HG02763 (cell line): Measurements from ENCODE around the gene GALNS.

Experiments
- ATAC-seq: cut with Tn5 transposase; IDR thresholded peaks from one replicate; pipeline ENCODE4 v1.9.1; 2021; ENCODE audit warnings: mild to moderate bottlenecking, moderate library complexity; ENCODE audit not compliant: unreplicated experiment

The GALNS gene

DNA sequence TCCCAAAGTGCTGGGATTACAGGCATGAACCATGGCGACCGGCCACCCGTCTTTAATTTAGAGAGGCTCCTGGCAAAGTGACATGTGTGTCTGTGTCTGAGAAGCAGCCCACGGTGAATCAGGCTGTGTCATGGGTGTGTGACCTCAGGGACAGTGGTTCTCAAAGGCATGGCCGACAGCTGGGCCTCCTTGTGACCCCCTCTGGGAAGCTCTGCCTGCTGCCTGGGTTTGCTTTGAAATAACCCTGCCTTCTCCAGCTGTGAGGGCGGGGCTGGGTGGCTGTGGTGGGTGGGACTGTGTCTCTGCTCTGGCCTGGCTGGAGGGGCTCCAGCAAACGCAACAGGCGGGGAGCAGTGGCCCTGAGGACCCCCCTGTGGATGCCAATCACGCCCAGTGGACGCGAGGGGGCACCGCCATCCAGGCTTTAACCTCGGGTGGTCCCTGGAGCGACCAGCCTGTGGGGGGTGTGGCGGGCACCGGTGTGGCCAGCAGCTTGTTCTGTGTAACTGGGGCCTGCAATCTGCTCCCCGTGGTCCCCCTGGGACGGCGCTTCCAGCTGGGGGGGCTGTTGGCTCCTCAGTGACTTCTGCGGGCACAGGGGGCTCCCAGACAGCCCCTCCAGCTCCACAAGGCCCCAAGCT, 36.2 kb downstream of the GALNS start:
- ATAC-seq = no peak

DNA sequence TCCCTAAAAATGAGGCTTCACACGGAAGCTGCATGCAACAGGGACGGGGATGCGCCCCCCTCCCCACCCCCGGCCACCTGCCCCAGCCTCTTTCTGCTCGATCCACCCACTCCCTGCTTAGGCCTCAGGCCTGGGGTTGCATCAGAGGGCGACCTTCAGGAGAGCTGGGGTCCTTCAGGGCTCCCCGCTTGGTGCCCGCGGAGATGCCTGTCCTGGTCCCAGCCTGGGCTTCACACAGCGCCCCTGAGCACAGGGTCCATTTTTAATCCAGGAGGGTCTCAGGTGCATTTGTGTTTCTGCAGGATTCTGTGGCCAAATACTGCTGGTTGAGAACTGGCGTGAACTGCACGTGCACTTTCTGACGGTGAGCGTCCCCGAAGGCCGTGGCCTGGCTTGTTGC, 37.6 kb downstream of the GALNS start:
- ATAC-seq = no peak

DNA sequence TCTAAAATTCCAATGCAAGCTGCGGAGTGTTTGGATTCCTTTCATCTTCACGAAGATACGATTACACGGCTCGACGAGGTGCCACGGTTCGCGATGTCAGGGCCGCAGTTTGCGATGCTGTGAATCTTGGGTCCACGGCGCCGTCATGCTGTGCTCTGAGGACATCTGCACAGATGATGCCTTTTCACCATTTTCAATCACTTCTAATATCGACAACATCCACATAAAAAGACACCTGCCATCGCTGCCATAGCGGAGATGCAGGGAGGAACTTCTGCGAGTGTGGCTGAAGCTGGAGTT, 38.2 kb downstream of the GALNS start:
- no peak for ATAC-seq

DNA sequence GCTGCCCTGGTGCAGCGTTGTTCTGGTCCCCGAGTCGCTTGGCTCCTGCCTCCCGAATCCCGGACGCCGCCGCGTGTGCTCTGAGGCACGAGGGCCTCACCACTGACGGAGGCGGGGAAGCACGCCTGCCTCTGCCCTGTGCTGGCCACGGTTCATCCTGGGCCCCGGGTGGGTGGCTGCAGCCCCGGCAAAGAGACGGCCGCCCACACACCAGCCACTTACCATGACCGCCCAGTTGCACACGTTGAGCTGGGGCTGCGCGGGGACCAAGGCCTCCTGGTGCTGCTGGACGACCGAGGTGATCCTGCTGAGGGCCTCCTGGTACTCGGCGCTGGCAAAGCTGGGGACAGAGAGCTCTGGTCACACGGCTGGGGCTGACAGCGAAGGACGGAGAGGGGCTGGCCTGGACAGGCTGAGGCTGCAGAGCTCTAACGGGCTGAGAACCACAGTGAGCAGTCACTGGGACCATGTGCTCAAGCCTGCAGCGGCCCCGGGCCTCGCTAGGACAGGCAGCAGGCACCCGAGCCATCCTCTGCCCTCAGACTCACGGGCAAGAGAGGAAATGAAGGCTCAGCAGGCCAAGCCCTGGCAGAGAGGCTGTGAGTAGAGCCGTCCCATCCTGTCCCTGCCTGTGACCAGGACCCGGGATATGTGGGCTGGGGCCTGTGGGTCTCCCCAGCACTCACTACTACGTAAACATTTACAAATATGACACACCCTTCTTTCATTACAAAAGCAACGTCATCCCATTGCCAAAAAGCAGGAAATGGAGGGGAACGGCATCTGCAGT, 38.8 kb downstream of the GALNS start:
- ATAC-seq = no peak

DNA sequence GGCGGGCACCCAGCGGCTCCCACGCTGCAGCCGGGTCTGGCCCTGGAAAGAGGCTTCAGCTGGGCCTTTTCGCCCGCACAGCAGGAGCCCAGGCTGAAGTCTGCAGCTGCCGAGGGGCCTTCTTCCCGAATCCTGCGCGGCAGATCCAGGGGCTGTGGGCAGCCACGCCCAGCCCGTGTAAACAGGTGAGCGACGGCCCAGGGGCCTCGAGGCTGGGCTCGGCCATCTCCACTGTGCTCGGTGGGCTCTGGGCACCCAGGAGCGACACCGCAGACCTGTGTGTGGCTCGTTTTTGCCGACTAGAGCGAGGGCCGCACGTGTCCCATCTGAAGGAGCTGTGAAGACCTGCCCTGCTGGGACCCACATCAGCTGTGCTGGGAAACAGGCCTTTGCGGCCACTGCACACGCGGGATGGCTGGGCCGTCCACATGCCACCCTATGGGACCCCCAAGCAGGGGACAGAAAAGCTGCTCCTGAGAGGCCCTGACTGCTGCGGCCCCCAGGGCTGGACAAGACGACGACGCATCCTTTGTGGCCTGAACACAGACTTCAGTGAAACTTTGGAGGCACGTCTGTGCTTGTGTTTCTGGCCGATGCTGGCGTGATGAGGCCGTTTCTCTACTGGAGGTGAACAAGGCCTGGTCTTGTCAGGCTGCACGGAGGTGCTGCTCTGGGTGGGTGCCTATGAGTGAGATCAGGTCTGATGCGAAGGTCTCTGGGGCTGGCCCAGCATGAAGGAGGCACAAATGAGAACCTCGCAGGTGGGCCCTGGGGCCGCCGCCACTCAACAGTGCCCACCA, 39.8 kb downstream of the GALNS start:
- ATAC-seq = no peak

DNA sequence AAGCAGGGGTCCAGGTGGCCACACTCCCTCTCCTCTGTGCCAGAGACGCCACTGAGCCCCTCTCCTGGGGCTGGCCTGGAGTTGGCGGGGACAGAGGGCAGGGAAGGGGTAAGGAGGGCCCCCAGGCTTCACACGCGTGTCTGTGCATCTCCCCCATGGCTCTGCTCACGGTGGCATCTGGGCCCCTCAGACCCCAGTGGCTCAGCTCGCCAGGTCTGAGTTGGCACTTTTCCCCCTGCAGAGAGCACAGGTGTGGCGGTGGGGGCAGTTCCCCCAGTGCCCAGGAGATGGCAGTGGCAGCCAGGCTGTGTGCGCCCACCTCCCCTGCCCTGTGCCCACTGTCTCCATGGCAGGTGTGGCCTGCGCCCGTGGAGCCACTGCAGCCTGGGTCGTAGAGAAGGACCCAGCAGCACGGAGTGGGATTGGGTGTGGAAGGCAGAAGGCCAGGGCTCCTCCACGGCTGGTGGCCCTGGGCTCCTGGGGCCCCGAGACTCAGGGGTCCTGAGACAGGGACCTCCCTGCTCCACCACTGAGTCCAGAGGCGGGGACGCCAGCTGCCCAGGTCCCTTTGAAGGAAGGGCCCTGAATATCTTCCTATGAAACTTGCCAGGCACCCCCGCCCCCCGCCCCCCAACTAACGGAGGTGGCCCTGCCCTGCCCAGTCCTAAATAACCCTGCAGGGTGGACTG, 40.7 kb downstream of the GALNS start:
- ATAC-seq = no peak

DNA sequence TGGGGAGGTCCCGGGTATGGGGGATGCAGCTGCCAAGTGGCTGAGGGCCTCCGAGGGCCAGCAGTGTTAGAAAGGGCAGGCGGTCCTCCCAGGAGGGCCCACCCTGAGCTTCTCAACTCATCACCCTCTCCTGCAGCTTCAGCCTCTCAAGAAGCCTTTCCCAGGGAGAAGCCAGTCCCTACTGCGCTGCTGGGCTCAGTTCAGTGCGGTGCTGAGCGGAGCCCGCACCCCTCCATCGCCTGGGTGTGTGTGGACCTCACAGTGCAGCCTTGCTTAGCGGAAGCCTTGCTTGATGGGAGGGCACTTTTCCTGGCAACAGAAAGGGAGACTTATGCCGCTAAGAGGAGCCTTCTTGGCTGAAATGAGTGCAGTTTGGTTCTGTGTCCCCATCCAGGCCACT, 41.5 kb downstream of the GALNS start:
- no peak for ATAC-seq

DNA sequence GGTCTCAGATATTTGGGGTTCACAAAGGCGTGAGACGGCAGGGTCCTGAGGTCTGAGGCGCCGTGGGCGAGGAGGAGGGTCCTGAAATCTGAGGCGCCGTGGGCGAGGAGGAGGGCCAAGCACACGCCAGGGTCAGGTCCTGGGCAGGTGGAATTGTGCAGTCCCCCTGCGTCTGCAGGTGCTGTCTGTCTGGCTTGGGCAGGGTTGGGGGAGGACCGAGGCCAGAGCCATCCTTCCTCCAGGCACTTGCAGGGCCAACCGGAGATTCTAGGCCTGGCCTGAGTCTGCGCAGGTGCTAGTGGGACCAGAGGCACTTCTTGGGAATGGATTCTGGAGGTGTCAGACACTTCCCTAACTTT, 42.6 kb downstream of the GALNS start:
- ATAC-seq = no peak

DNA sequence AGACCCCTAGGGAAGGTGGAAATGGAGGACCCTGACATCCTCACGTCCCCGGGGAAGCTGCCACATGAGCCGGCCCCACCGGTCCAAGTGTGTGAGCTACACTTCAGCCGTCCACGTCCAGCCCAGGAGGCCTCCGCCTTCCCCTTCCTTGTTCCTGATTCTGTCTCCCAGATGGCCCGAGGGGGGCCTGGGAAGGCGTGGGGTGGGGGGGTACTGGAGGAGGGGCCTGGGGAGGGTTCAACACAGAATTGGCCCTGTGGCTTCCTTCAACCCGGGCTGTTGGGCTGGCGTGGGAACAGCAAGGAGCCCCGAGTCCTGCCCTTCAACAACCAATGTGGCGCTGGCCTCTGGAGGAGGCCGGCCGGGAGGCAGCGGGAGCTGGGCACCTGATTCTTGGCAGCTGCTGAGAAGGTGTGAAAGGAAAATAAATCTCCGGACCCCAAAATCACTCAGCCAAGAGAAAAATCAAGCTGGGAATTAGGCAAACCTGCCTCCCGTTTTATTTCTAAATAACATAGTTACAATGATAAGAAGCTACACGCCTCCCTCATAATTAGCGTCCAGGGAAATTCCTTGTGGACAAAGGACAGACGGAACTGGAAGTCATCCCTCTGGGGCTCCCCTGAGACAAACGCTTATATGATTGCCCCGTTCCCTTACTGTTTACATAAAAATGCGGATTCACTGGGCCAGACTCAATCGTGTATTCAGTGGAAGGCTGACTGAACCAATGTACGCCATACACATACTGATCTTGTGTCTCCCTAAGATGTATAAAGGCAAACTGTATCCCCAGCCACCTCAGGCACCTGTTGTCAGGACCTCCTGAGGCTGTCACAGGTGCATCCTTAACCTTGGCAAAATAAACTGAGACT, 43.2 kb downstream of the GALNS start:
- ATAC-seq = no peak

DNA sequence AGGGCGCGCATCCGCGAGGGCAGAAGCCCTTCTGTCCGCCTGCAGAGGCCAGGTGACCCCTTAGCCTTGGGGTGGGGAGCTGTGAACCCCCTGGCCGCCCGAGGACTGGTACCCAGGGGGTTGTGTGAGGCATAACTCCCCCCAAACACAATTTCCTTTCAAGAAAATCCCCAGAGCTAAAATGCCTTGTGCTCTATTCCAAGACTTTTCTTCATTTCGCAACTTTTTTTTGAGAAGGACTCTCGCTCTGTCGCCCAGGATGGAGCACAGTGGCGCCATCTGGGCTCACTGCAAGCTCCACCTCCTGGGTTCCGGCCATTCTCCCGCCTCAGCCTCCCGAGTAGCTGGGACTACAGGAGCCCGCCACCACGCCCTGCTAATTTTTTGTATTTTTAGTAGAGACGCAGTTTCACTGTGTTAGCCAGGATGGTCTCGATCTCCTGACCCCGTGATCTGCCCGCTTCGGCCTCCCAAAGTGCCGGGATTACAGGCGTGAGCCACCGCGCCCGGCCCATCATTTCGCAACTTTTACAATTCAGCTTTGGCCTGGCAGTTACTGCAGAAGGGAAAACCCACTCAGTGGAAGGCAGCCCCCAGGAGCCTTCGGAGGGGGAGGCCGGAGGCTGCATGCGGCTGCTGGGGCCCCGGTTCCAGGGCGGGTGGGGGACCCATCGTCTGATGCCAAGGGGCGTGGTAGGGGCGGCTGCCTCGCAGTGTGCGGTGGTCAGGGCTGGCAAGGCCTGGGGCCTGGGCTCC, 44.1 kb downstream of the GALNS start:
- ATAC-seq = no peak

DNA sequence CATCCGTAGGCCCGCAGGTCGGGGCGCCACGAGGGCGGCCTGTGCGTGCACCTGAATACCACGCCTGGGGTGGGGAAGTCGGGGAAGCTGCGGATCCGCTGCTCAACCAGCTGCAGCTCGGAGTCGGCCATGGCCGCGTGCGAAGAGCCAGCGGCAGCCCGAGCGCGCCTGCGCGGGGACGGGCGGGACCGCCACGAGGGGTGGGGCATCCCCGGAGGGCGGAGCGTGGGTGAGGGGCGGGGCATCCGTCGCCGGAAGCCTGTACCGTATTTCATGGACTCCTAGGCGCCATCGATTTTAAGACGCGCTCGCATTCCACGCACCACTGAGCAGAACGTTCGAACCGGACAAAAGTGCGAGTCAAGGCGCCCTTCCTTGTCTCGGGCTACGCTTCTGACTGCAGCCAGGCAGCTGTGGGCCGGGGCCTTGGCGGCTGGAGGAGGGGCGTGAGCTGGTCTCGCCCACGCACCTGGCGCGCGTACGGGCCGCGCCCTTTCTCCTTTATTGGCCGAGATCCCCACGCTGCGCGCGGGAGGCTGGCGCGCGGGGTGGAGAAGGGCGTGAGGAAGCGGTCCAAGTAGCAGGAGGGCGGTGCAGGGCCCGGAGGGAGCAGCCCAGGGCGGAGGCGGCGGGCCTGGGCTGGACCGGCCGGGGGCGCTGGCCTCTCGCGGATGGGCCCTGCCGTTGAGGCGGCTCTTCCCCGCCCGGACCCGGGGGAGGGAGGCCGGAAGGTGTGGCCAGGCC, 44.8 kb downstream of the GALNS start, which contains the start of gene APRT:
Gene APRT, minus strand, starts transcription at position 160 of the 744 bp plus-strand sequence. Its CDS starts 29 bp downstream, at position 131.
- peak; percentile 76 for ATAC-seq

DNA sequence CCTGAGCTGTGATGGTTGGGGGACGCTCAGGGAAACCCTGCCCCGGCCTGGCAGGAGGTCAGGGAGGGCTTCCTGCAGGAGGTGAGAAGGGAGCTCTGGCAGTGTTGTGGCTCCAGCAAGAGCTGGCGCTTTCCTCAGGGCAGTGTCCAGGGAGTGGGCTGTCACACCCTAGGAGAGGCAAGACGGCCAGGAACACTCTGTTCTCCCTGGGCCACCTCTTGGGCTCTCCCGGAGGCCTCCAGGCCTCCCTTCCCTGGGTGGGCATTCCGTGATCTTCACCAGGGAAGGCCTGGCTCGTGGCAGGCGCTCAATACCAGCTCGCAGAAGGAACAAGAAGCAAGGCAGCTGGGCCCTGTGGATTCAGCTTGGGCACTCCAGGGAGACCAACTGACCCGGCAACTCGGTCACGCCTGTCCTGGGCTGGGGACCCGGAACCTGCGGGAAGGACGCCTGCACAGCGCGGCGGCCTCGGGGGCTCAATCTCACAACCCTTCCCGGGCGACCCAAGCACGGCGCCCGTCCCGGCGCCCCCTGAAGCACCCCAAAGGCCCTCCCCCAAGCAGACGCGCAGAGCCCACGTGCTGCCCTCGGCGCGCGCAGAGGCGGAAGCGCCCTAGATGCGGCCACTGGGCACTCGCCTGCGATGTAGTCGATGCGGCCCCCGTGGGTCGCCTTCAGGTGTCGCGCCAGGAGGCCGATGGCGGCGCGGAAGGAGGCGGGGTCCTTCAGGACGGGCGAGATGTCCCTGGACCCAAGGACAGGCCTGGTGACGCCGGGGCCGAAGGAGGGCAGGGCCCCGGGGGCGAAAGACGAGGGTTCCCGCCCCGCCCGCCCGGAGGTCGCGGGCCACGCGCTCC, 45.6 kb downstream of the GALNS start:
- ATAC-seq = peak; percentile 37

DNA sequence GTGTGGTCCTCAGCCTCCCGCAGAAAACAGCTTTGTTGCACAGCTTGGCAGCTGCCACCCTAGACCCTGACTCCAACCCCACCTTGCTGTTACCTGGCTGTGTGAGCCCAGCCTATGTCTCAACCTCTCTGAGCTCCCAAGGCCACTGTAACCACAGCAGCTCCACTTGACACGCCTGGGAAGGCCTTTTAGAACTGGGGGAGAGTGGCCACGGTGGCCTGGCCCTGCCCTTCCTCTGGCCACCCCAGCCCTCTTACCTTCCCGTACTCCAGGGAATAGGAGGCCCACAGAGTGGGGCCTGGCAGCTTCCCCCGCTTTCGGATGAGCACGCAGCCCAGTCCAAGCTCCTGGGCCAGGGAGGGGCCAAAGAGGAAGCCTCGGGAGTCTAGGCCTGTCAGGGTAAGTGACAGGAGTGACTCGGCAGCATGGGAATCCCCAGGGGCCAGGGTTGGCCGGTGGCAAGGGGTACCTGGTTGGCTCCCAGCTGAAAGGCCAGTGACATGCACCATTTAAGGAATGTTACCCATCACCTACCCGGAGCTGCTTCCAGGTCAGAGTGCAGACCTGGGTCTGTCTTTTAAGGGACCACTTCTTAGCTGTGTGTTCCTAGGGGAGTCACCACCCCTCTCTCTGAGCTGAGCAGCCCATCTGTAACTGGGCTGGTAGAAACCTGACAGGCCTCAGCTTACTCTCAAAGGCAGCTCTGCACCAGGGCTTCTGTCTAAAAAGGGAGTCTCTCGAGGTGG, 46.4 kb downstream of the GALNS start:
- ATAC-seq = no peak

DNA sequence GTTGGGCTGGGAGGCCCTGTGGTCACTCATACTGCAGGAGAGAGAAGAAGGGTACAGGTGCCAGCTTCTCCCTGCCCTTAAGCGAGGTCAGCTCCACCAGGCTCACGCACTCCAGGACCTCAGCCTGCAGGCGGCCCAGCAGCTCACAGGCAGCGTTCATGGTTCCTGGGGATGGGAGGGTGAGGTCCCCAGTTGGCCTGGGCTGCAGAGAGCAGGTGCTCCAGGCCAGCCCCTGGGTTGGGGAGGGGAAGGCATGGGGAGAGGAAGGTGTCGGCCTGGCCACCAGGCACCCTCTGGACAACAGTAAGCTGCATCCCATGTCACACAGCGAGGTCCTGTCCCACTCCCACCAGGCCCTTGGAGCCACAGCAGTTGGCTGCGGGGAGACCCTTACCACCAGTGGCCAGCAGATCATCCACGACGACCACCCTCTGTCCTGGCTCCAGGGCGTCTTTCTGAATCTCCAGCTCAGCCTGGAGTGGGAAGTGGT, 47.0 kb downstream of the GALNS start:
- ATAC-seq = no peak

DNA sequence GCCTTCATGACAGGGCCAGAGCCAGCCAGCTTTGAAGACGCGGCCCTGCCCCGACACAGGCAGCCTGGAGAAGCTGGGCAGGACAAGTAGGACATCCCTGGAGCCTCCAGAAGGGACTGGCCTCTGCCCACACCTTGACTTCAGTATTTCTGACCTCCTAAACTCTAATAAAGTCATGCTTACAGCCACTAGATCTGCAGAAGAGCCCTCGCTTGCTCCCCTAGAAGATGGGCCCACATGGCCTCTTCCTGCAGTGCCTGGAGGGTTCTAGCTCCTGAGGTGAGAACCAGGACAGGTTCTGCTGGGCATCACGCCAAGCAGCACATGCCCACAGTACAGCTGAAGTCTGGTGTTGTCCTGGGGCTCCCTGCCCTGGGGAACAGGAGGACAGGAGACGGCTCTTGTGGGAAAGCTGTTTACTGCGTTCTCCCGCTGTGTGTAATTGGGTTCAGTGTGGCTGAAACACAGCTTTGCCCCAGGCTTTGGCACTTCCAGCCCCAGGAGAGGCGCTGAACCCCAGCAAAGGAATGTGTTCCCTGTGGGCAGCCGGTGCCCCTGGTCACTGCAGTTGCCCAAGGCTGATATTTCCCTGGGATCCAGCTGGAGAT, 47.6 kb downstream of the GALNS start:
- ATAC-seq = no peak

DNA sequence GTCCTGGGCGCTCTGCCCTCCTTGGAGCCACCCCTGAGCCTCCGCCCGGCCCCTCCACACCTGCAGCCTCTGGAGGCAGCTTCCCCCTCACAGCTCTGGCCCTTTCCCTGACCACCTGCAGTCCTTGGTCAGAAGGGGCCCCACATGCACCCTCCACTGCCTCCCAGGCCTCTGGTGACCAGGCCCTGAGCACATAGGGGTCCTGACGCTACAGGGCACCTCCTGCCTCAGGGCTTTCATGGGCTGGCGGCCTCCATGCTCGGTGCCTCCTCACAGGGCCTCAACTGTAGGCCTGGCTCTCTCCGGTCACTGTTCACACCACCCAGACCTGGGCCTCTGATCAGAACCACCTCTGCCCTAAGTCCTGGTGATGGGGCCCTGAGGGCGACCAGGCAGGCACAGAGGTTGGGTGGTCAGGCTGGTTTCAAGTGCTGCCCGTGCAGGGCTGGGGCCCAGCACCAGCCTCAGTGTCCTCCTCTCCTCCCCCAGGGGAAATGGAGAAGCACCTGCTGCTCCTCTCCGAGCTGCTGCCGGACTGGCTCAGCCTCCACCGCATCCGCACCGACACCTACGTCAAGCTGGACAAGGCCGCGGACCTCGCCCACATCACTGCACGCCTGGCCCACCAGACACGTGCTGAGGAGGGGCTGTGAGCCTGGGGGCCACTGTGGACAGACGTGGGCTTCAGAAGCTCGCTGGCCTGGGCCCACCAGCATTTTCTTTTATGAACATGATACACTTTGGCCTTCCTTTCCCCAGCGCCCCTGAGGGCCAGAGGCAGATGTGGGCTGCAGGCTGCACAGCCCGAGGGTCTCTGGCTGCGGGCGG, 48.9 kb downstream of the GALNS start:
- ATAC-seq = no peak
